H7 (cell line): ENCODE results near the gene PTGIS. TPM values are rescaled to one million over a fixed set of nuclear protein-coding genes. Genes with fewer than 3 reads are reported as not detected.

Source experiments
- DNase-seq: peaks from one replicate; pipeline ENCODE4 v3.0.0; 2012
- H3K27me3 ChIP-seq: 2 replicates; pipeline ENCODE4 v1.6.0; 2011; ENCODE audit warnings: mild to moderate bottlenecking, low read length; ENCODE audit not compliant: control insufficient read depth, insufficient read depth
- H3K36me3 ChIP-seq: replicated peaks from 2 replicates; pipeline ENCODE4 v1.5.1; 2011; ENCODE audit warnings: low read length; ENCODE audit not compliant: control insufficient read depth, insufficient read depth
- H3K4me3 ChIP-seq: 2 replicates; pipeline ENCODE4 v1.5.1; 2011; ENCODE audit warnings: low read depth, mild to moderate bottlenecking, control low read depth, low read length, moderate library complexity; ENCODE audit not compliant: insufficient read depth
- total RNA-seq: library from RNA; depleted of rRNA; stranded (reverse); fragments of >200 nt; shearing (Covaris generic); gene quantifications from 2 replicates; pipeline ENCODE4 v1.2.3, GENCODE V29; 2014; rRNA removed

Gene PTGIS
- total RNA-seq, 1 experiment from 2014 or later: 14.3 TPM

- H3K4me3 ChIP-seq: no peak overlapping the region
- no peaks in the 10 kb centered on the region for H3K36me3 ChIP-seq
- no peak for DNase-seq
- H3K27me3 ChIP-seq: no peaks in the 10 kb centered on the region
Measured at GRCh38 chr20:49464556-49464955, 103.4 kb downstream of the PTGIS start.

GRCh38 chr20:49462626-49463025, 105.3 kb downstream of the PTGIS start:
- DNase-seq: no peak
- H3K27me3 ChIP-seq: no peaks in the 10 kb centered on the region; the same call in 1 of the 2 replicates
- no peaks in the 10 kb centered on the region for H3K36me3 ChIP-seq
- H3K4me3 ChIP-seq: no peak overlapping the region

- H3K36me3 ChIP-seq: no peaks in the 10 kb centered on the region
- H3K4me3 ChIP-seq: no peak overlapping the region
- no peaks in the 10 kb centered on the region; the same call in 1 of the 2 replicates for H3K27me3 ChIP-seq
- DNase-seq: no peak
Measured at GRCh38 chr20:49461894-49462620, 105.9 kb downstream of the PTGIS start.

GRCh38 chr20:49460916-49461315, 107.0 kb downstream of the PTGIS start:
- Histone ChIP-seq H3K36me3 (no peaks in the 10 kb centered on the region), H3K27me3 (no peaks in the 10 kb centered on the region; the same call in 1 of the 2 replicates), H3K4me3 (no peak overlapping the region)
- DNase-seq: no peak

GRCh38 chr20:49460131-49460530, 107.8 kb downstream of the PTGIS start:
- H3K4me3 ChIP-seq: no peak overlapping the region
- H3K27me3 ChIP-seq: no peaks in the 10 kb centered on the region; the same call in 1 of the 2 replicates
- DNase-seq: no peak
- H3K36me3 ChIP-seq: no peaks in the 10 kb centered on the region

GRCh38 chr20:49459684-49460083, 108.3 kb downstream of the PTGIS start:
- no peak overlapping the region for H3K4me3 ChIP-seq
- H3K36me3 ChIP-seq: no peaks in the 10 kb centered on the region
- DNase-seq: no peak
- no peaks in the 10 kb centered on the region; the same call in 1 of the 2 replicates for H3K27me3 ChIP-seq

GRCh38 chr20:49457444-49457843, 110.5 kb downstream of the PTGIS start:
- no peaks in the 10 kb centered on the region; the same call in 1 of the 2 replicates for H3K27me3 ChIP-seq
- no peak overlapping the region for H3K4me3 ChIP-seq
- DNase-seq: no peak
- no peaks in the 10 kb centered on the region for H3K36me3 ChIP-seq

GRCh38 chr20:49456646-49457045, 111.3 kb downstream of the PTGIS start:
- Histone ChIP-seq H3K27me3 (no peaks in the 10 kb centered on the region; the same call in 1 of the 2 replicates), H3K36me3 (no peaks in the 10 kb centered on the region), H3K4me3 (no peak overlapping the region)
- no peak for DNase-seq

GRCh38 chr20:49455691-49456090, 112.2 kb downstream of the PTGIS start:
- no peak for DNase-seq
- no peaks in the 10 kb centered on the region for H3K36me3 ChIP-seq
- no peak overlapping the region for H3K4me3 ChIP-seq
- H3K27me3 ChIP-seq: no peaks in the 10 kb centered on the region; the same call in 1 of the 2 replicates

Other genes starting within 250 kb of the PTGIS start
- gene KCNB1, start 85.5 kb downstream of the PTGIS start, total RNA-seq: 0.41 and 0.48 TPM in 2 replicates
- 31.7 and 35.2 TPM in 2 replicates for gene B4GALT5, start 145.7 kb upstream of the PTGIS start, total RNA-seq
- 6.4 and 6.7 TPM in 2 replicates for gene SLC9A8, start 244.7 kb upstream of the PTGIS start, total RNA-seq